ENCODE results near the gene MMP24.
"Not testable (repeated sequence)": the region's sequence is repeated elsewhere in the genome, so short reads cannot be mapped to it uniquely, and the experiment has no call there.

Gene MMP24

DNA sequence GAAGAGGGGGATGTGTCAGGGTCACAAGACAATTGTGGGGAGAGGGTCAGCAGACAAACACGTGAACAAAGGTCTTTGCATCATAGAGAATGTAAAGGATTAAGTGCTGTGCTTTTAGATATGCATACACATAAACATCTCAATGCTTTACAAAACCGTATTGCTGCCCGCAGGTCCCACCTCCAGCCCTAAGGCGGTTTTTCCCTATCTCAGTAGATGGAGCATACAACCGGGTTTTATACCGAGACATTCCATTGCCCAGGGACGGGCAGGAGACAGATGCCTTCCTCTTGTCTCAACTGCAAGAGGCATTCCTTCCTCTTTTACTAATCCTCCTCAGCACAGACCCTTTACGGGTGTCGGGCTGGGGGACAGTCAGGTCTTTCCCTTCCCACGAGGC, 35.8 kb downstream of the MMP24 start:
- DNase-seq, result not testable (repeated sequence)

- DNase-seq, result not testable (repeated sequence)
Observed at GRCh38 chr20:35262731-35263531, 36.4 kb downstream of the MMP24 start.

GRCh38 chr20:35263532-35264341, 37.2 kb downstream of the MMP24 start:
- DNase-seq, result peak; percentile 20

GRCh38 chr20:35264755-35265154, 38.3 kb downstream of the MMP24 start:
- DNase-seq, result no peak

DNA sequence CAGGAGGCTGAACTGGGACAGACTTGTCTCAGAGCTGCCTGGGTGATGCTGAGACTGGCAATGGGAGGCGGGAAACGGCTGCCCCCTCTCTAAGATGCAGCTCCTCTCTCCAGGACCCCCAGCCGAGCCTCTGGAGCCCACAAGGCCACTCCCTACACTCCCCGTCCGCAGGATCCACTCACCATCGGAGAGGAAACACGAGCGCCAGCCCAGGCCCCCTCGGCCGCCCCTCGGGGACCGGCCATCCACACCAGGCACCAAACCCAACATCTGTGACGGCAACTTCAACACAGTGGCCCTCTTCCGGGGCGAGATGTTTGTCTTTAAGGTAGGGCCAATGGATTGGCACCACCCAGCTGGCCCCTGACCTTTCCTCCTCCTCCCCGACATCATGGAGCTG, 40.6 kb downstream of the MMP24 start:
- DNase-seq, result no peak

DNA sequence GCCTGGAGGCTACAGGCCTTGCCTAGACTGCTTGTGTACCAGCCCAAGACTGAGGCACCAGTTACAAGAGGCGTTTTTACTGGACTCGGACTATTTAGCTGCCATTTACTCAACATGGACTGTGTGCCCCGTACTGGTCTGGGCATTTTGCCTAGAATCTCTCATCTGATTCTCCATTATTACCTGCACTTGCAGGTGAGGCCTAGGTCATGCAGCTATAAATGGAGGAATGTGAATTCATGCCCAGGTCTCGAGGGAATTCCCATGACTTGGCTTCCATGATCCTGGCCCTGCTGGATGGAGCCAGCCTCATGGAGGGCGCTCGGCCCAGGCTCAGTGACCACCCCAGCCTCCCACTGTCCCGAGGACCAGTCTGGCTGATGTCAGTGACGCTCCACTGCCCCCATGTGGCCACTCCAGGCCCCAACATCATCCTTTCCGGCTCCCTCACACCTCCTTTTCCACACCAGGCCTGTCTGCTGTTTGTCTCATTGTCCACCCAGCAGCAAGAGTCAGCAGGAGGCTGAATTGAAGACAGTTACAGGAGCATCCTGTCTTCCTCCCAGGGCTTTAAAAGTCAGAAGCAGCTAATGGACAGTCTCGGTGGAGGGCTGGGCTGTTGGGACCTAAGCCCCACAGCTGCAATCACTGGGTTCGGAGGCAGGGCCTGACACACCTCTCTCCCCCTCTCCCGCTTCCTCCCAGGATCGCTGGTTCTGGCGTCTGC, 42.7 kb downstream of the MMP24 start:
- DNase-seq, result peak; percentile 60

GRCh38 chr20:35270021-35270902, 43.8 kb downstream of the MMP24 start:
- DNase-seq, result no peak

- no peak for DNase-seq
Observed at GRCh38 chr20:35271073-35271882, 44.8 kb downstream of the MMP24 start.

DNA sequence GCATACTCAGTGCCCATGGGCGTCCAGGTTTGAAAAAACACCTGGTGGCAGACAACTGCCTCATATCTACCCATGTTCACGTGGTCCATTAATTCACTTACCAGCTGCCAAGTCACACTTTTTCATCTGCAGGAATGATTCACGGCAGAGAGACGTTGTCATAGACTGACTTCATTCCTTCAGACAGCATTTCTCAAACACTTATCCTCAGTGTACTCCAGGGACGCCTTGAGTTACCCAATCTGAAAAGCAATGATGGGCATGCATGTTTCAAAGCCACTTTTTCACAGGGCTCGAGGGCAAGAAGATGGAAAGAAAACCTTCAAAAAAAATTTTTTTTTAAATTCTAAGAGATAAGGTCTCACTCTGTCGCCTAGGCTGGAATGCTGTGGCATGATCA, 45.4 kb downstream of the MMP24 start:
- DNase-seq, result no peak

GRCh38 chr20:35273449-35274171, 47.1 kb downstream of the MMP24 start:
- no peak for DNase-seq

- DNase-seq, result no peak
Observed at GRCh38 chr20:35274172-35275092, 47.9 kb downstream of the MMP24 start.

- DNase-seq, result no peak
Observed at GRCh38 chr20:35275741-35276251, 49.3 kb downstream of the MMP24 start.

DNA sequence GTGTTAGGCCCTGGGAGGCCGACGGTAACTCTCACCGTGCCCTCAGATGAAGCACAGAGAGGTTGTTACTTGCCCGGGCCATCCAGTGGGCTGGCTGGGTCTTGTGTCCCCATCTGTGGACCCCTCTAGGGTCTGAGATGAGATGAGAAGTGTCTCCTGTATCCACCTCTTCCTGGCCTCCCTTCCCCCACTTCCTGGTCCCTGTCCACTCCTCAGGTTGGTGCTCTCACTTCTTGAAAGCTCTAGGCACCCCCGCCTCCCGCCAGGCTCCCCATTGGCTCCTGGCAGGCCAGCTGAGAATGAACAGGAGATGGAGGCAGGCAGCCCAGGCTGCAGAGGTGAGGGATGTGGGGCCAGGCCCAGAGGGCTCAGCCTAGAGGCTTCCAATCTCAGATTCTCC, 49.9 kb downstream of the MMP24 start:
- DNase-seq, result no peak

DNA sequence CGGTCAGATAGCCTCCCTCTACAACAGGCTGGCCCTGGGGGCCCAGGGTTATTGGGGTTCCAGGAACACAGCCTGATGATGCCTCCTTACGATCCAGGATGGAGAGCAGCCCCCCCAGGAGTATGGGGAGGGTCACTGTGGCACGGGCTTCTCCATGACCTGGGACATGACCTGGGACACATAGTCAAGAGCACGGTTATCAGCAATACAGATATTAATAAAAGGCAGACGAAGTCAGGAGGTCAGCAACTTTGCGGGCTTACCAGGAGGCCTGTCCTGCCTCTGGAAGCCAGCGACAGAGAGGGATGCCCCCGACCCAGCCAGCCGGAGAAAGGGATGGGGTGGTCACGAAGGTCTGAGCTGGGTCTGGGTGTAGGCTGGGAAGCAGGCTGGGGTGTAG, 50.6 kb downstream of the MMP24 start:
- no peak for DNase-seq

DNA sequence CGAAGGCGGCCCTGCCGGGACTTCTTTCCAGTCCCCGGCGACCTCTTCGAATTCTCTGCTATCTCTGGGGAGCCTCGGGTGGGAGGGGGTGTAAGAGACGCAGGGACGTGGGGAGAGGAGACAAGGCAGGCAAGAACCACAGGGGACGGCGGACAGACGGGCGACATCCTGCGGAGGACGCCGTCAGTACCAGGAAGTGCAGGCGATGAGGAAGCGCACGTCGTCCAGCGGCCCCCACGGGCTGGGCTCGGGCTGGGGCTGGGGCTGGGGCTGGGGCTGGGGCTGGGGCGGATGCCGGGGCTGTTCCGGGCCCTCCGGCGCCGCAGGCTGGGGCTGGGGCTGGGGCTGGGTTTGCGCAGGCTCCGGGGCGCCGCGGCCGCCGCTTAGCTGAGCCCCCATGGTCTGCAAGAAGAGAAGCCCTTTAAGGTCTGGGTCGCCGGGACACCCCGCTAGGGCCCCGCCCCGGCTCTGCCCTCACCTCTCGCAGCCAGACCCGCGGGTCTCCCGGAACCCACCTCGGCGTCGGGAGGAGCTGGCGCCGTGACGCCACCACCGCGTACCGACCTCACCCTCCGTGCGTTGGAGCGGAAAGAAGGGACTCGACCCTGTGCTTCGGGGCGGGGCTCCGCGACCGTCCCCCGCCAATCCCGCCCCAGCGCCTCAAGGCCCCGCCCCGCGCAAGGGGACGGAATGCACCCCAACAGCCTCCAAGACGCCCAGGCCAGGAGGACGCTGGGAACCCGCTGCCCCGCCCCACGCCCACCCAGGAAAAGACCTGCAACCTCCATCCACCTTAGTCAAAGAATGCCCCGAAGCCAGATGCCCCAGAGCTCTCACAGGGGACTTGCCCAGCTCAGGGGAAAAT, 51.3 kb downstream of the MMP24 start, which contains the start of gene MMP24OS:
MMP24OS (minus strand) TSS at position 592 of the 865 bp plus-strand sequence; CDS start at position 399, 193 bp downstream.
- peak; percentile 33 for DNase-seq

DNA sequence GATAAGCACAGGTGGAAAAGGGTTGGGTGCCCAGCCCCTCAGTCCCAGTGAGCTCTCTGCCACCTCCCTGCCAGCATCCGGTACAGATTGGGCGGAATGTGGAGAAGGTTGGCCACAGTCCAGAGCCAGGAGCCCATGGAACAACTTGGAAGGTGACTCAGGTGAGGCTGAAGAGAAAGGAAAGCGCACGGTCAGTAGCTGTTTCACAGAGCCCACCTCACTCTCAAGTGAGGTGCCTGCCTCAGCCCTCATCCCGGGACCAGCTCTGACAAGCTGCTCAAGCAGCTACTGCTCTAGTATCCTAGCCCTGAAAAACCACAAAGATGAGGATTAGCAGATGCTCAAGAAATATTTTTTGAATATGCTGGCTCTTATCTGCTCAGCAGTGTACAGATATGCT, 52.5 kb downstream of the MMP24 start:
- DNase-seq, result no peak

DNA sequence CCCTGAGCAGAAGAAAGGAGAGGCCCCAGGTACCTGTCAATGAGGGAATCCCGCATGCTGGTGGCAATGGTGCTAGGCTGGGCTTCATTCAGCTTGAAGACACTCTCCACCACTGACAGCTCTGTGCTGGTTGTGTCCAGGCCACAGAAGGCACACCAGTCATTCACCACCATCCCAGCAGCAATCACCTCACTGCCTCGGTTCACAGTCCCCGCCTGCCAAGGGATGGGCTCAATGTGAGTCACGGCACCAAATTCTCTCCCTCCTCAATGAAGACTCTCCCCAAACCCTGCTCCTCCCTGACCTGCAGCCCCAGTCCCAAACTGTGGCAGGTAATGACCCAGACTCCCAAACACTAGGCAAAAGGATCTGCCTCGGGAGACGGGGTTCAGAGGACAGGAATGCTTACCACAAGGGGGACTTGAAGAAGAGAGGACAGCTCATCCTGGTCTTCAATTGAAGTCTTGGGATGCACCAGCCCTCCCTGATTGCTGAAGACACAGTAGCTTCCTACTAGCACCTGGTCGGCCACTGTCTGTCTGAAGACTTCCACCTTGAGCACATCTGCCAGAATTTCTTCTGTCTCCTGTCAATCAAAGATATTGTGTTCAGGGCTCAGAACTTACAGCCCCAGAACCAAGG, 53.2 kb downstream of the MMP24 start:
- no peak for DNase-seq

- no peak for DNase-seq
Observed at GRCh38 chr20:35280523-35280922, 54.0 kb downstream of the MMP24 start.
